SK-N-SH treated with all-trans-retinoic acid at 6 μM for 48 hours (cell line): Measurements from ENCODE around the gene DMRTC1B.
"Not testable (repeated sequence)": the region's sequence is repeated elsewhere in the genome, so short reads cannot be mapped to it uniquely, and the experiment has no call there.

Source experiments
- ATAC-seq: fragments of 200-7000 bp; cut with Tn5 transposase; 3 replicates; pipeline ENCODE4 v1.9.1; 2020; ENCODE audit warnings: mild to moderate bottlenecking, moderate library complexity

The DMRTC1B gene

DNA sequence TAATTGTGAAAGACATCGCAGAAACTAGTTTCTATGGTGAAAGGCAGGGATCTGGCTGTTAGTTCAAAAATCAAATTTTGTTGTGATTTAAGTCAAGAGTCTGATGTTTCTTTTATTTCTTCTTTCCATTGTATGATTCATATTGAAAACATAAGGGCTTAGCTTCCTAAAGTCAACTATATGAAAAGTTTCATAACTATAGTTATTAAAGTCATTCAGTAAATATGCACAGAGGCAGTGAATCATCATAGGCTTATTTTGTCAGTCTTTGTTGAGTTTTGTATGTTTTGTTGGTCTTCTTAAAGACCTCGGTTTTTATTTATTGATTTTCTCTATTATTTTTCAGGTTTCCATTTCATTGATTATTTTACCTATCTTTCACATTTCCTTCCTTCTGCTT lies 106.2 kb downstream of the DMRTC1B start:
- ATAC-seq, result not testable (repeated sequence)

DNA sequence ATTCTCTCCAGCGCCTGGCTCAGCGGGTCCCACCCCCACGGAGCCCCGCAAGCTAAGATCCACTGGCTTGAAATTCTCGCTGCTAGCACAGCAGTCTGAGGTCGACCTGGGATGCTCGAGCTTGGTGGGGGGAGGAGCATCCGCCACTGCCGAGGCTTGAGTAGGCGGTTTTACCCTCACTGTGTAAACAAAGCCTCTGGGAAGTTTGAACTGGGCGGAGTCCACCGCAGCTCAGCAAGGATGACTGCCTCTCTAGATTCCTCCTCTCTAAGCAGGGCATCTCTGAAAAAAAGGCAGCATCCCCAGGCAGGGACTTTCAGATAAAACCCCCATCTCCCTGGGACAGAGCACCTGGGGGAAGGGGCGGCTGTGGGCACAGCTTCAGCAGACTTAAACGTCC lies 113.0 kb downstream of the DMRTC1B start:
- ATAC-seq, result not testable (repeated sequence)
